HG03097 (cell line): ENCODE results near the gene CHCHD6.

ENCODE experiments used
- ATAC-seq: cut with Tn5 transposase; IDR thresholded peaks from one replicate; pipeline ENCODE4 v1.9.1; 2021; ENCODE audit not compliant: unreplicated experiment, low FRiP score

The CHCHD6 gene

DNA sequence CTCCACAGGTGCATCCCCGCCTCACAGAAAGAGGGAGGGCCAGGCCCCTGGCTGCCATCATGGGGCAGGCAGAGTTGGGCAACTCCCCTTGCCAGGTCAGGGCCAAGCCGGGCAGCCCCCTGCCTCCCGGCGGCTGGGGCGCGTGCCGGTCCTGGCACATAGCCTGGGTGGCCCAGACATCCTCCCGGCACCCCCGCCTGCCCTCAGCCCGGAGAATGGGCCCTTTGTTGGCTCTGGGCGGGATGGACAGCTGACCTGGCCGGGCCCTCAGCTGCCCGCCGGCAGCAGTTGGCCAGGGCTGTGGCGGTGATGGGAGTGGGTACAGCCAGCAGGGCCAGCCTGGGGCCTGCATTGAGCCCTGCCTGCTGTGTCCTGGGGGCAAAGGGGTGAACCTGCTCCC, 295.3 kb downstream of the CHCHD6 start:
- ATAC-seq: no peak

DNA sequence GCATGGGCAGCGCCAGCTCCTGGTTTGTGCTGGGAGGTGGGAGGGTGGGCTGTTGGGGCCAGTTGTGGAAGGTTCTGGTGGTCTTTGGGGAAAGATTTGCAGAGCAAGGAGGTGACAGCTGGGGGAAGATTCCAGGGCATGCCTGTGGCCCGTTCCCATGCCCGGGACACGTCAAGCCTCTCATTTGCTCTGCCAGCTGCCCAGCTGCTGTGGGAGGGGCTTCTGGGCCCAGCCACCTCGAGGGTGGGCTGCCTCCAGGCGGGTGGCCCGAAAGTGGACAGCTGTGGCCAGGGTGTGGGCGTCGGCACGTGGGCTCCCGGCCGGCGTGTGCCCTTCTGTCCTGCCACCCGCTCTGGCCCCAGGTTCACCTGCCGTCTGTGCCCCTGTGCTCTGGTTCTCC, 296.1 kb downstream of the CHCHD6 start:
- ATAC-seq: no peak

DNA sequence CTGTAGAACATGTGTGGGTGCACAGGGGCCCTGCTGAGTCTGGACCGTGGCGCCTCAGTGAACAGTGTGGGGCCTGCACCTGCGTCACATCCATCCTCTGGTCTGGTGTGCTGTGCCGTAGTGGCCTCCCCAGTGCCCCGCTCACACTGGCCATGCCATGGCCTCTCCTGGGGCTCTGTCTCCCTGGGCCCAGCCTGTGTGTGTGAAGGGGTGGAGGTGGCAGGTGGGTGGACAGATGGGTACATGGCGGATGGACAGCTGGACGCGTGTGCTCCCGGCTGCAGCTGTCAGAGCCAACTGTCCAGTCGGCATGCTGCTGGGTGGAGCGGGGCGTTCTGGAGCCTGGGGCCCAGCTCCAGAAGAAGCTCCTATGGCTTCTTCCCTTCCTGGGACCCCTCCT, 296.7 kb downstream of the CHCHD6 start:
- ATAC-seq: no peak

DNA sequence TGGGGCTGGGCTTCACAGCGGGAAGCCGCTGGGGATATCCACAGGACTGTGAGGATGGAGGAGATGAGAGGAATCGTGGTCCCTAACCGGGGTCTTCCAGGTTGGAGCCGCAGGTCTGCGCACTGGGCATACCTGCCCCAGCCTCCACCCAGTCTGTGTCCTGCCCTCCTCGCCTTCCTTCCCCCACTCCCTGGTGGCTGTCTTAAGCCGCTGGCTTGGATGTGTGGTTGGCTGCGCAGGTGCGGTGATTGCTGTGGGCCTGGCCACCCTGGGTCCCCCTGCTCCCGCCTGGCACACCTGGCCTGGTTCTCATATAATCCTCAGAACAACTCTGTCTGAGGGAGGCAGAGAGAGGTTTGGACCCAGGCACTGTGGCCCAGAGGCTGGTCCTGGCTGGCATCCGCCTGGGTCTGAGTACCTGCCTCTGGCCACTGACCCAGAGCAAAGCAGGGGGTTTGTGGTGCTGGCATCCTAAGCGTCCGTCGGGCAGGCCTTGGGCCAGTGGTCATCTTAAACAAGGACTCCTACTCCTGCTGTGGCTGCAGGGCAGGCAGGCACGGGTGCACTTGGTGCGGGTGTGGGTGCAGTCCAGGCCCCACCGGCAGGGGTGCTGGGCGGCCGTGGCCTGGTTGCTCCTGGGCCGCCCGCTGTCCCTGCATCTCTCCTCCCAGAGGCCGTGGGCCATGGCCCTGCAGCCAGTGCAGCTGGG, 297.6 kb downstream of the CHCHD6 start:
- no peak for ATAC-seq

DNA sequence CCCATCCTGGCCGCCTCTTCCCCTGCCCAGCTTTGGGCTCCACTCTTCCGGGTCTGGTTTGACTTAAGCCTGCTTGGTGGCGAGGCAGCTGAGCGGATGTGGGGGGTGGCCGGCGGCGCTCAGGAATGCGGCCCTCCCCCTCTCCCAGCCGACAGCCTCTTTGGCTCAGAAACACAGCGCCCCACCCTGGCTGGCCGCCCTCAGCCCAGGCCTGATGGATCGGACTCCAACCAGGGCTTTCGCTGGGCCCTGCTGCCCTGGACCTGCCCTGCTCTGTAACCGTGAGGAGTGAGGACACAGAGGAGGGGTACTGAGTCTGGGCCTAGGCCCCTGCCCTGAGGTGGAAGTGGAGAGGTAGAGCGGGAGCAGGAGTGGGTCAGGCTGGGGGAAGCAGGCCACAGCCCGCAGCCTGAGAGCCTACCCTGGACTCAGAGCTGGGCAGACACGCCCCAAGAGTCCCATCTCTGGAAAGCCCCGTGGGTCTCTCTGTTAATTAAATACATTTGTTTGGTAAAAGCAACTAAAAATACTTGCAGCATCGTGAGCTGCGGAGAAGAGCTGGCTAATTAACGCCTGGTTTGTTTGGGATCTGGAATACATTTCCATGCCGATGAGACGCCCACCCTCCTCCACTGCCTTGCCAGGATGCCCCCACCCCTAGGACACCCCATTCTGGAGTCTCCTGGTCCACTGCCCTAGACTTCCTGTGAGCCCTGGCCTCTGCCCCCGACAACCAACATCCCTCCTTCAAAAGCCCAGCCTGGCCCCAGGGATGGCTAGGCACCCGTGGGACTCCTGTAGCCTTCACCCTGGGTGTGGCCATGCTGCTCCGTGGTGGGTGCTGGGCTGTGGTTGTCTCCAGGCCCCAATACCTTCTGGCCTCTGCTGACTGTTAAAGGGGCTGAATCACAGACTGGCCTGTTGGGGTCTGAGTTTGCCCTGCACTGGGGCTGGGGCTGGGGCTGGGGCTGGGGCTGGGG, 298.4 kb downstream of the CHCHD6 start:
- ATAC-seq: no peak

DNA sequence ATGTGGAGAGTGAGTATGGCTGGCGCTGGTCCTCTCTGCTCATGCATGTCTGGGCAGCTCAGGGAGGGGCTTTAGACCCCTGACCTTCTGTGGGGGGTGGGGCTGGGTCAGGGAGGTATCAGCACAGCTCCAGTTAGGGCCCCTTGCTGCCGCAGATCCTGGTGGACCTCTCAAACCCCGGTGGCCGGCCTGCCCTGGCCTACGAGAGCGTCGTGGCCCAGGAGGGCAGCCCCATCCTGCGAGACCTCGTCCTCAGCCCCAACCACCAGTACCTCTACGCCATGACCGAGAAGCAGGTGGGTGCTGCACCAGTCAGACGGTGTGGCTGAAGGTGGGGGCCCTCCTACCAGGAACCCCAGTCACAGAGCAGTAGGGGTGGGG, 299.1 kb downstream of the CHCHD6 start:
- no peak for ATAC-seq

DNA sequence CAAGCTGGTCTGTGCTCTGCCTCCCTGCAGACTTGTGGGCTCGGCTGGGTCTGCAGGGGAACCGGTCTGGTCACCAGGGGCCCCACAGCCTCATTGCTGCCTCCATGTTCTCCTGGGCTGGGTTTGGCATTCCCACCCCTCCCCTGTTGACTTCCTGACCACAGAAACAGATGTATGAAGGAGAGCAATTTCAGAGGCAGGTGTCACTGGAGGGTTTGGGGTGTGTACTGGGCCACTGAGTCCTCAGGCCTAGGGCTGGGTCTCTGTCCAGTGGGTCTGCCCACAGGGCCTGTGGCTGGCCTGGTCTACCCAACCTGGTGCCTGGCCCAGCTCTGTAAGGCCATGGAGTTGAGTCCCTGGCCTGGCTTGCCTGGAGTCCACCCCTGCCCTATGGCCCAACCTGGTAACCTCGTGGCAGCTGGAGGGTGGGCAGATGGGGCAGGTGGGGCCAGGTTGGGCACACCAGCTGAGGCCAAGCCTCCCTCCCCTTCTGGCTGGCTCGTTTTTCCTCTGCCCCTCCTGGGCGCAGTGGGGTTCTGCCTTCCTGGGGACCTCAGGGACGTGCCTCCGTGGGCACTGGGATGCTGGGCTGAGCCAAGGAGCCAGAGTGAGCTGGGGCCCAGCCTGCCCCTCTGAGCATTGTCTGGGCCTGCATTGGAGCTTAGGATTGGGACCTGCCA, 299.7 kb downstream of the CHCHD6 start:
- ATAC-seq: no peak

DNA sequence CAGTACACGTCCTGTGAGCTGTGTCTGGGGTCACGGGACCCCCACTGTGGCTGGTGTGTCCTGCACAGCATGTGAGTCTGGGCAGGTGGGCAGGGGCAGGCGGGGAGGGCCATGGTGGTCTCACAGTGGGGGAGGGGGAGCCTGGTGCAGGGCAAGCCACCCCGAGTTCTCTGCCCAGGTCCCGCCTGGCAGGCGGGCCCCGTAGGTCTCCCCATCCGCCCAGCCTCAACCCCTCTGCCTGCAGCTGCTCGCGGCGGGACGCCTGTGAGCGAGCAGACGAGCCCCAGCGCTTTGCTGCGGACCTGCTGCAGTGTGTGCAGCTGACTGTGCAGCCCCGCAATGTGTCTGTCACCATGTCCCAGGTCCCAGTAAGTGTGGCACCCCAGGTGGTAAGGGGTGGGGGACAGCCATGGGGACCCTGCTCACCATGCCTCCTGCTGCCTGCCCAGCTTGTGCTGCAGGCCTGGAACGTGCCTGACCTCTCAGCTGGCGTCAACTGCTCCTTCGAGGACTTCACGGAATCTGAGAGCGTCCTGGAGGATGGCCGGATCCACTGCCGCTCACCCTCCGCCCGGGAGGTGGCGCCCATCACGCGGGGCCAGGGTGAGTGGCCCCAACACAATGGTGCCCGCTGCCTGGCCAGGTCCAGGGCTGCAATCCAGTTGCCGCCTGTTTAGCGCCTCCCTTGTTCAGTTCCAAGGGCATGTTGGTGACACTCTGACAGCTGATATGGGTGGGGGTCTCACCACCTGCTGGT, 300.8 kb downstream of the CHCHD6 start:
- no peak for ATAC-seq

DNA sequence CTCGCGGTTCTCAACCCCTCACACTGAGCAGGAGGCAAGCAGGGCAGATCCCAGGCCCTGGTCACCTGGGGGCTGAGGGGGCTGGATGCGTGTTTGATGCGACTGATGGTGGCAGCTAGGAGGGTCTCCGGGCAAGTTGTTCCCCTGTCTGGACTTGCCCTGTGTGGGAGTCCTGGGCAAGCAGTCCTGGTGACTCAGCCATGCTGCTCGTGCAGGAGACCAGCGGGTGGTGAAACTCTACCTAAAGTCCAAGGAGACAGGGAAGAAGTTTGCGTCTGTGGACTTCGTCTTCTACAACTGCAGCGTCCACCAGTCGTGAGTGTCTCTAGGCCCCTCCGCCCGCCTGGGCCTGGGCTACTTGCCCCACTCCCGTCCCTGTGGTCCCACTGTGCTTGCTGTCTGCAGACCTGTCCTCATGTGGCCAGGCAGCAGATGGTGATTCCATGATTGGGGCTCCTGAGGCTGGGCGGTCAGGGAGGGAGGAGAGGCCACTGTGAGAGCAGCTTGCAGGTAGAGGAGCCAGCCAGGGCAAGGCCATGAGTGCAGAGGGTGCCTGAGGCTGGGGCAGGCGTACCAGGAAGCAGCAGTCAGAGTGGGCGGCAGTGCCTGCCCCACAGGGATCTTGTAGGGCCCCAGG, 301.9 kb downstream of the CHCHD6 start:
- no peak for ATAC-seq

DNA sequence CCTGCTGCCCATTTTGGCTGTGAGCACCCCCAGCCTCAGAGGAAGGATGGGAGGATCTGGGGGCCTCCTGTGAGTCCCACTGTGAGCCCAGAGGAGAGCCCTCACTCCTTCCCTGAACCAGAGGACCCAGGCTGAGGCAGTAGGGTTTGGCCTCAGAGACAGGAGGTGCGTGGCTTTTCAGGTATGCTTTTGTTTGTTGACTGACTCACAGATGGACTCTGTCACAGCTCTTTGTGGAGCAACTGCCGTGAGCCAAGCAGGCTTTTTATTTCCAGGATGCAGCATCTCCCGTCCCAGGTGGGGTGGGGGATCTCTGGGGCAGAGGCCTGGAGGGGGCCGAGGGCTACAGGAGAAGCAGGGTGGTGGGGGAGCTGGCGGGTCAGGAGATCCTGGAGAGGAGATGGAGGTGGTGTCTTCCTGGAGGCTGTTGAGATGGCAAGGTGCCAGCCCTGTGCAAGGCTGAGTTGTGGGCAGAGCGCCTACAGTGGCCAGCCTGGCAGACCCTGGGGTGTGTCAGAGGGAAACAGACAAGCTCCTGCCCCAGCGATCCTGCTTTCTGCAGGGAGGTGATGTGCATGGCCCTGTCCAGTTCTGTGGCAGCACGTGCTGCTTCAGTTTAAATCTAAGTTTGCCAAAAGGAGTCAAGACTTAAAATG, 302.9 kb downstream of the CHCHD6 start:
- no peak for ATAC-seq

DNA sequence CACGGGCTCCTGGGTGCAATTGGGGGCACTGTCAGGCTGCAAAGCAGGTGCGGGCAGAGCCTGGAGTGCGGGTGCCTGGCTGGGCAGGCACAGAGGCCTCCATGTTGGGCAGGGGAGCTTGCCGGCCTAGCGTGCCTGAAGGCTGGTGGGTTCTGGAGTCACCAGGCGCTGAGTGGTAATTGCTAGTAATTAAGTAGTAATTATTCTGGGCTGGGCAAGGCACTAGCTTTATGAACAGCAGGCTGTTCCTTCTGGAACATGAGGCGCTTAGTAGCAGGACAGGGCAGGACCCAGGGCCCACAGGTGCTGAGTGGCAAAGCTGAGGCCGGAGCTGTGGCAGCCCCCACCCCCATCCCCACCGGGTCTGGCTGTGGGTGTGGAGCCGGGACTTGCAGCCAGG, 304.2 kb downstream of the CHCHD6 start:
- no peak for ATAC-seq

DNA sequence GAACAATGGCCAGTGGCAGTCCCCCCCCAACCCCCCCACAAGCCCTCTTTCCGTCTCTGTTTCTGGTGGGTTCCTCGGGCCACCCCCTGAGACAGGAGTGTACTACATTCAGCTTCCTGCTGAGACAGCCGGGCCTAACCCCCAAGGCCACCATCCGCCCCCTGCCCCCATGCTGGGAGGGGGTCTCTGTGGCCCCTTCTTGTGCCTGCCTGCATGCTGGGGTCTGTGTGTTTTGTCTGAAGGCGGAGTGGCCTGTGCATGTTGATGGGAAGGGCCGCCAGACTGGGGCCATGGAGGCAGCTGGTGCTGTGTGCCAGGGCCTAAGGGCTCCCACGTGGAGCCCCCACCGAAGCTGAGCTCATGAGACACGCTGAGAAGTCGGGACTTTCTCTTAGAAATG, 305.5 kb downstream of the CHCHD6 start:
- no peak for ATAC-seq
